IPS-20b (cell line): Measurements from ENCODE around the gene SERTAD4.
"Not testable (repeated sequence)": the region's sequence is repeated elsewhere in the genome, so short reads cannot be mapped to it uniquely, and the experiment has no call there.

ENCODE experiments used
- H3K27ac ChIP-seq: one replicate; pipeline ENCODE4 v1.5.1; 2013; ENCODE audit warnings: low read length
- H3K27me3 ChIP-seq: 2 replicates; pipeline ENCODE4 v1.6.1; 2013; ENCODE audit warnings: mild to moderate bottlenecking, low read length, inconsistent platforms; ENCODE audit not compliant: insufficient read depth
- H3K36me3 ChIP-seq: 2 replicates; pipeline ENCODE4 v1.6.1; 2013; ENCODE audit warnings: low read depth, mild to moderate bottlenecking, inconsistent platforms, low read length, moderate library complexity; ENCODE audit not compliant: insufficient read depth
- H3K4me1 ChIP-seq: 2 replicates; pipeline ENCODE4 v1.6.1; 2013; ENCODE audit warnings: mild to moderate bottlenecking, control low read depth, inconsistent platforms, low read length, moderate library complexity; ENCODE audit not compliant: insufficient read depth
- H3K4me3 ChIP-seq: 2 replicates; pipeline ENCODE4 v1.5.1; 2013; ENCODE audit warnings: mild to moderate bottlenecking, low read length, inconsistent platforms
- H3K9ac ChIP-seq: 2 replicates; pipeline ENCODE4 v1.6.1; 2013; ENCODE audit warnings: low read depth, mild to moderate bottlenecking, inconsistent platforms, low read length, moderate library complexity
- H3K9me3 ChIP-seq: 2 replicates; pipeline ENCODE4 v1.6.1; 2013; ENCODE audit warnings: mild to moderate bottlenecking, low read depth, low read length, inconsistent platforms; ENCODE audit not compliant: insufficient read depth

SERTAD4 gene

GRCh38 chr1:210232511-210233215 lies at the start of gene SERTAD4:
Gene SERTAD4 (plus strand): TSS chr1:210232796. CDS start chr1:210237961, 5,165 bp downstream.
- Histone ChIP-seq H3K4me1 (peaks cover 12% of the 10 kb centered on the region), H3K27me3 (peaks cover 80% of the 10 kb centered on the region), H3K27ac (no peak within 1 kb of the TSS), H3K9me3 (no peaks in the 10 kb centered on the region), H3K36me3 (no peaks in the 10 kb centered on the region), H3K9ac (peak within 1 kb of the TSS; percentile 33; the same call in 1 of the 2 replicates), H3K4me3 (peak within 1 kb of the TSS; percentile 71)

- Histone ChIP-seq H3K9ac (no peak overlapping the region), H3K27ac (no peak overlapping the region), H3K4me1 (no peaks in the 10 kb centered on the region), H3K27me3 (no peaks in the 10 kb centered on the region), H3K9me3 (no peaks in the 10 kb centered on the region), H3K36me3 (no peaks in the 10 kb centered on the region), H3K4me3 (no peak overlapping the region)
These were observed 47.5 kb upstream of the SERTAD4 start for GRCh38 chr1:210185063-210185462.

GRCh38 chr1:210187849-210188606 lies 44.6 kb upstream of the SERTAD4 start:
- H3K27ac ChIP-seq, H3K9ac ChIP-seq, H3K9me3 ChIP-seq, H3K4me3 ChIP-seq, H3K36me3 ChIP-seq, H3K4me1 ChIP-seq, H3K27me3 ChIP-seq: not testable (repeated sequence)

- Histone ChIP-seq H3K36me3 (no peaks in the 10 kb centered on the region), H3K4me1 (no peaks in the 10 kb centered on the region), H3K9me3 (no peaks in the 10 kb centered on the region), H3K27ac (no peak overlapping the region), H3K4me3 (no peak overlapping the region), H3K27me3 (no peaks in the 10 kb centered on the region), H3K9ac (no peak overlapping the region)
These were observed 43.2 kb upstream of the SERTAD4 start for GRCh38 chr1:210189426-210189825.

- no peaks in the 10 kb centered on the region for H3K4me1 ChIP-seq
- H3K9ac ChIP-seq = no peak overlapping the region
- H3K9me3 ChIP-seq = peaks cover 15% of the 10 kb centered on the region
- H3K4me3 ChIP-seq = no peak overlapping the region
- H3K27ac ChIP-seq = no peak overlapping the region
- no peaks in the 10 kb centered on the region for H3K36me3 ChIP-seq
- H3K27me3 ChIP-seq = no peaks in the 10 kb centered on the region
These were observed 36.9 kb upstream of the SERTAD4 start for GRCh38 chr1:210195635-210196160.

- not testable (repeated sequence) for H3K27me3 ChIP-seq, H3K4me1 ChIP-seq, H3K36me3 ChIP-seq, H3K9ac ChIP-seq, H3K27ac ChIP-seq, H3K4me3 ChIP-seq
- peaks cover 15% of the 10 kb centered on the region for H3K9me3 ChIP-seq
These were observed 36.3 kb upstream of the SERTAD4 start for GRCh38 chr1:210196266-210196665.

- no peak overlapping the region for H3K27ac ChIP-seq
- H3K9ac ChIP-seq = no peak overlapping the region
- no peak overlapping the region for H3K4me3 ChIP-seq
- H3K4me1 ChIP-seq = no peaks in the 10 kb centered on the region
- H3K9me3 ChIP-seq = peaks cover 15% of the 10 kb centered on the region
- H3K36me3 ChIP-seq = no peaks in the 10 kb centered on the region
- H3K27me3 ChIP-seq = no peaks in the 10 kb centered on the region
These were observed 33.8 kb upstream of the SERTAD4 start for GRCh38 chr1:210198840-210199239.

- H3K36me3 ChIP-seq = no peaks in the 10 kb centered on the region
- H3K9ac ChIP-seq = no peak overlapping the region
- no peak overlapping the region for H3K4me3 ChIP-seq
- H3K27ac ChIP-seq = no peak overlapping the region
- no peaks in the 10 kb centered on the region for H3K27me3 ChIP-seq
- no peaks in the 10 kb centered on the region for H3K4me1 ChIP-seq
- peaks cover 15% of the 10 kb centered on the region for H3K9me3 ChIP-seq
These were observed 32.4 kb upstream of the SERTAD4 start for GRCh38 chr1:210200124-210200736.

- Histone ChIP-seq H3K9ac (no peak overlapping the region), H3K27ac (no peak overlapping the region), H3K27me3 (no peaks in the 10 kb centered on the region)
These were observed 30.9 kb upstream of the SERTAD4 start for GRCh38 chr1:210201681-210202080.

GRCh38 chr1:210207597-210208450 lies 24.8 kb upstream of the SERTAD4 start:
- no peaks in the 10 kb centered on the region for H3K27me3 ChIP-seq
- no peak overlapping the region for H3K27ac ChIP-seq
- no peak overlapping the region for H3K9ac ChIP-seq
- H3K36me3 ChIP-seq = no peaks in the 10 kb centered on the region
- no peaks in the 10 kb centered on the region for H3K9me3 ChIP-seq
- H3K4me1 ChIP-seq = no peaks in the 10 kb centered on the region; the same call in 1 of the 2 replicates
- H3K4me3 ChIP-seq = no peak overlapping the region

More at GRCh38 chr1:210201681-210202080, 30.9 kb upstream of the SERTAD4 start:
- H3K4me3 ChIP-seq = no peak overlapping the region
- H3K36me3 ChIP-seq = no peaks in the 10 kb centered on the region
- no peaks in the 10 kb centered on the region for H3K4me1 ChIP-seq
- H3K9me3 ChIP-seq = peaks cover 4% of the 10 kb centered on the region; the same call in 1 of the 2 replicates

- Histone ChIP-seq H3K4me1 (no peaks in the 10 kb centered on the region; the same call in 1 of the 2 replicates), H3K9me3 (no peaks in the 10 kb centered on the region), H3K36me3 (no peaks in the 10 kb centered on the region), H3K4me3 (no peak overlapping the region), H3K27me3 (no peaks in the 10 kb centered on the region), H3K27ac (no peak overlapping the region), H3K9ac (no peak overlapping the region)
These were observed 19.3 kb upstream of the SERTAD4 start for GRCh38 chr1:210213335-210213734.
